GM23248 (cell line): ENCODE measurements around the gene CYB561A3. TPM values are rescaled to one million over a fixed set of nuclear protein-coding genes. Genes with fewer than 3 reads are reported as not detected.

Experiments used
- DNase-seq: peaks from one replicate; pipeline ENCODE4 v3.0.0-alpha.2; 2015
- H2AFZ ChIP-seq: fragments of 200-600 bp; sonication (generic); 2 replicates; pipeline ENCODE4 v1.6.1; 2016; ENCODE audit warnings: antibody characterized with exemption
- H3F3A ChIP-seq: fragments of 200-600 bp; sonication (generic); 2 replicates; pipeline ENCODE4 v1.6.1; 2016; ENCODE audit warnings: mild to moderate bottlenecking, antibody characterized with exemption, mixed run types; ENCODE audit not compliant: insufficient read depth
- H3K27ac ChIP-seq: fragments of 200-600 bp; sonication (generic); 2 replicates; pipeline ENCODE4 v1.5.1; 2016; ENCODE audit warnings: mild to moderate bottlenecking
- H3K27me3 ChIP-seq: fragments of 200-600 bp; sonication (generic); replicated peaks from 2 replicates; pipeline ENCODE4 v1.6.1; 2016; ENCODE audit warnings: mild to moderate bottlenecking; ENCODE audit not compliant: insufficient read depth
- H3K36me3 ChIP-seq: fragments of 200-600 bp; sonication (generic); 2 replicates; pipeline ENCODE4 v1.6.1; 2016; ENCODE audit warnings: low read depth, mild to moderate bottlenecking
- H3K4me1 ChIP-seq: fragments of 200-600 bp; sonication (generic); 2 replicates; pipeline ENCODE4 v1.6.1; 2016; ENCODE audit warnings: mild to moderate bottlenecking; ENCODE audit not compliant: insufficient read depth
- H3K4me2 ChIP-seq: fragments of 200-600 bp; sonication (generic); one replicate; pipeline ENCODE4 v1.6.1; 2016; ENCODE audit warnings: mild to moderate bottlenecking; ENCODE audit not compliant: unreplicated experiment
- H3K4me3 ChIP-seq: fragments of 200-600 bp; sonication (generic); 2 replicates; pipeline ENCODE4 v1.5.1; 2016; ENCODE audit warnings: mild to moderate bottlenecking
- H3K79me2 ChIP-seq: fragments of 200-600 bp; sonication (generic); 2 replicates; pipeline ENCODE4 v1.6.1; 2016; ENCODE audit warnings: mild to moderate bottlenecking; ENCODE audit not compliant: insufficient read depth
- H3K9ac ChIP-seq: fragments of 200-600 bp; sonication (generic); 2 replicates; pipeline ENCODE4 v1.6.1; 2016; ENCODE audit warnings: mild to moderate bottlenecking
- H3K9me2 ChIP-seq: fragments of 200-600 bp; sonication (generic); 2 replicates; pipeline ENCODE4 v1.6.1; 2016; ENCODE audit warnings: mixed run types, mild to moderate bottlenecking, moderate library complexity; ENCODE audit not compliant: insufficient read depth
- H3K9me3 ChIP-seq: fragments of 200-600 bp; sonication (generic); one replicate; pipeline ENCODE4 v1.6.1; 2017; ENCODE audit warnings: low read depth
- H4K20me1 ChIP-seq: fragments of 200-600 bp; sonication (generic); 2 replicates; pipeline ENCODE4 v1.6.0; 2016; ENCODE audit not compliant: insufficient read depth
- EZH2 ChIP-seq: fragments of 200-600 bp; sonication (generic); IDR thresholded peaks from 2 replicates; pipeline ENCODE4 v1.6.1; 2018; ENCODE audit warnings: antibody characterized with exemption, mild to moderate bottlenecking; ENCODE audit not compliant: insufficient read depth, poor library complexity, severe bottlenecking
- EZH2phosphoT487 ChIP-seq: fragments of 200-600 bp; sonication (generic); IDR thresholded peaks from 2 replicates; pipeline ENCODE4 v1.6.1; 2018; ENCODE audit warnings: antibody characterized with exemption, moderate library complexity, mild to moderate bottlenecking, low read depth; ENCODE audit not compliant: insufficient read depth
- WGBS, 2 experiments: methylation state at CpG; one replicate each; pipeline ENCODE4 v1.1.6; 2015 to 2017; ENCODE audit warnings: low lambda C conversion rate in 2 of 2, low coverage in 1 of 2; ENCODE audit errors: missing lambda C conversion rate in 2 of 2; 5-methylcytosine and 5-hydroxymethylcytosine counted together
- in situ Hi-C: fragments of 300-500 bp; cut with MboI; formaldehyde crosslinking; loops from 2 replicates; pipeline ENCODE4 v1.15.0; 2020
- polyA plus RNA-seq: library from polyadenylated mRNA; unstranded; fragments of >200 nt; fragmentation: Nextera tagmentation; extraction: Ambion mirVana; gene quantifications from 2 replicates; pipeline ENCODE4 v1.2.1, GENCODE V29; 2016
- total RNA-seq: library from RNA; depleted of rRNA; stranded (reverse); fragments of >200 nt; shearing (Covaris generic); gene quantifications from 2 replicates; pipeline ENCODE4 v1.2.3, GENCODE V29; 2014

The CYB561A3 gene
- total and polyA plus RNA-seq, 2 experiments from 2014 or later = 42.9 to 49.0 TPM

DNA sequence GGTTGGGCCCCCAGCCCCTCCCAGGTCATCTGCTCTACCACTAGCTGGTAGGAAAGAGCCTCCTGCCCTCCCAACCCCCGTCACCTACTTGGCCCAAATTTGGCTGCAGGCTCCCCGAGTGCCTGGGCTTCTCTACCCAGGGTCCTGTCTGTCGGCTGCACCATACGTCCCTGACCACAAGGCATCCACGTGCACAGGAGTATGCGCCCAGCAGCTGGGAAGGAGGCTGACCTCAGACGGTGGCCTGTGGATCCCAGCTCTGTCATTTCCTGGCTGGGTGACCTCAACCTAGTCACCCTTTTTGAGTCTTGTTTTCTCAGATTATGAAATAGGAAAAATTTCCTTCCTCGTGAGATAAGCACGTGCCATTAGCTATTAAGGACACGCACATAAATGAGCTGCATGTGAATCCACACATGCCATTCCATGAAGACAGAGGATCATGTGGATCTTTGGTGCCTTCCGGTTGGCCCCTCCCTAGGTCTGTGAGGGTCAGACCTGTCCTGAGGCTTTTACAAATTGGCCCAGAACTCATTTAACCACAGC is 13.7 kb downstream of the CYB561A3 start:
- 0 out of 2 replicates have a peak, but pooled peaks cover 6% of the 10 kb centered on the region for H3F3A ChIP-seq
- TF ChIP-seq EZH2phosphoT487 = no peak
- TF ChIP-seq EZH2 = no peak
- no peak overlapping the region for H3K27ac ChIP-seq
- in situ Hi-C loops = no loop called here
- no peaks in the 10 kb centered on the region for H3K9me3 ChIP-seq
- DNase-seq = no peak
- H3K4me1 ChIP-seq = no peaks in the 10 kb centered on the region
- 79% methylated on average over 11 of the region's 11 CpGs for WGBS, 2 experiments
- H3K9me2 ChIP-seq = no peaks in the 10 kb centered on the region
- no peaks in the 10 kb centered on the region for H4K20me1 ChIP-seq
- H3K27me3 ChIP-seq = no peaks in the 10 kb centered on the region
- no peak overlapping the region for H3K4me2 ChIP-seq
- H2AFZ ChIP-seq = no peak overlapping the region
- no peak overlapping the region for H3K4me3 ChIP-seq
- H3K36me3 ChIP-seq = no peaks in the 10 kb centered on the region
- no peak overlapping the region for H3K9ac ChIP-seq
- no peaks in the 10 kb centered on the region for H3K79me2 ChIP-seq

DNA sequence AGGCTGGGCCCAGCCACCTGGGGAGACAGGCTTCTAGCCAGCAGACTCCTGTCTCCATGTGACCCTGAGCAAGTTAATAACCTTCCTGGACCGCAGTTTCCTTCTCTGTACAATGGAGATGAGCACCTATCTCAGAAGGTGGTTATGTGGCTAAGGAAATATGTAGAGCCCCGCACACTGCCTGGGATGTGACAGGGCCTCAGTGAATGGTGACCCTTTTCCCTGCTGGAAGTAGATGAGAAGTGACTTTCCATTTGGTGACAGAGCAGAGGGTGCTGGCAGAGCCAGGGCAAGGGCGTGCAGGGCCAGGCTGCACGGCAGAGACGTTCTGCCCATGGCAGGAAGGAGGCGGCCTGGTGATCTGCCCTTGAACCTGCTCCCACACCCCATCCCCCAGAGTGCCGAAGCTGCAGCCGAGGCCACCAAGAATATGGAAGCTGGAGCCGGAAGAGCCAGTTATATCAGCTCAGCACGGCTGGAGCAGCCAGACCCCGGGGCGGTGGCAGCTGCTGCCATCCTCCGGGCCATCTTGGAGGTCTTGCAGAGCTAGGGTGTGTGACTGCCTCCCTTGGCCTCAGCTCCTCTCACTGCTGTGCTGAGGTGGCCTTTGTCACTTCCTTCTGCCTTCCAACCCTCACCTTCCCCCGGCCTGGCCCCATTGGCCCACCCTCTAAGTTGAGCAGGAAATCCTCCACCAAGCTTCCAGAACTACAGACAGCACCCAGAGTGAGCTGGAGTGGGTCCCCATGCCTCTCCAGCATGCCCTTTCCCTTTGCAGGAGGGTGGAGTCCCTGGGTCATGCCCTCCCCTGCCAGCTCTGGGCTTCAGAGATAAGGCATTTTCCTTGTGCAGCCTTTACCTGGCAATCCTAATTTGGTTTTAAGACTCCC is 15.5 kb downstream of the CYB561A3 start:
- Histone ChIP-seq H3K9me3 (no peaks in the 10 kb centered on the region), H3K9ac (no peak overlapping the region), H3K36me3 (no peaks in the 10 kb centered on the region), H3F3A (0 out of 2 replicates have a peak, but pooled peaks cover 6% of the 10 kb centered on the region), H4K20me1 (no peaks in the 10 kb centered on the region), H3K27me3 (no peaks in the 10 kb centered on the region), H3K4me3 (no peak overlapping the region), H3K27ac (no peak overlapping the region), H2AFZ (no peak overlapping the region), H3K4me1 (no peaks in the 10 kb centered on the region), H3K4me2 (no peak overlapping the region), H3K9me2 (no peaks in the 10 kb centered on the region), H3K79me2 (no peaks in the 10 kb centered on the region)
- TF ChIP-seq EZH2 = no peak
- no peak for TF ChIP-seq EZH2phosphoT487
- 86 to 87% methylated on average over 14 of the region's 14 CpGs for WGBS, 2 experiments
- in situ Hi-C loops = no loop called here
- DNase-seq = no peak

DNA sequence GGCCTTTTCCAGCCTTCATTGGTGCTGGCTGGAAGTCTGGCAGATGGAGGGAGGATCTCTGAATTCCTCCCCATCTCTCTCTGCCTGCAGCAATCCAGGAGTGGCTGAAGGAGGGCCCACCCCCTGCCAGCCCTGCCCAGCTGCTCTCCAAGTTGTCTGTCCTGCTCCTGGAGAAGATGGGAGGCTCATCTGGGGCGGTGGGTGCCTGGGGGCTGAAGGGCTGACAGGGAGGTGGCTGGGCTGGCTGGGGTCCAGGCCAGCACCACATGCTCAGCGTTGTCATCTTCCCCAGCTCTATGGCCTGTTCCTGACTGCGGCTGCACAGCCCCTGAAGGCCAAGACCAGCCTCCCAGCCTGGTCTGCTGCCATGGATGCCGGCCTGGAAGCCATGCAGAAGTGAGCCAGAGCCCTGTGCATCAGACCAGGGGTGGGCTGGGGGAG is 16.5 kb downstream of the CYB561A3 start:
- in situ Hi-C loops = no loop called here
- Histone ChIP-seq H3K79me2 (no peaks in the 10 kb centered on the region), H3K27me3 (no peaks in the 10 kb centered on the region), H4K20me1 (no peaks in the 10 kb centered on the region), H3K4me1 (no peaks in the 10 kb centered on the region), H3K4me3 (no peak overlapping the region), H3K27ac (no peak overlapping the region), H3F3A (0 out of 2 replicates have a peak, but pooled peaks cover 6% of the 10 kb centered on the region), H2AFZ (no peak overlapping the region), H3K9ac (no peak overlapping the region), H3K4me2 (no peak overlapping the region), H3K9me3 (no peaks in the 10 kb centered on the region), H3K36me3 (no peaks in the 10 kb centered on the region), H3K9me2 (no peaks in the 10 kb centered on the region)
- 6 to 22% methylated on average over 2 to 4 of the region's 4 CpGs for WGBS, 2 experiments
- no peak for TF ChIP-seq EZH2
- TF ChIP-seq EZH2phosphoT487 = no peak
- DNase-seq = no peak

DNA sequence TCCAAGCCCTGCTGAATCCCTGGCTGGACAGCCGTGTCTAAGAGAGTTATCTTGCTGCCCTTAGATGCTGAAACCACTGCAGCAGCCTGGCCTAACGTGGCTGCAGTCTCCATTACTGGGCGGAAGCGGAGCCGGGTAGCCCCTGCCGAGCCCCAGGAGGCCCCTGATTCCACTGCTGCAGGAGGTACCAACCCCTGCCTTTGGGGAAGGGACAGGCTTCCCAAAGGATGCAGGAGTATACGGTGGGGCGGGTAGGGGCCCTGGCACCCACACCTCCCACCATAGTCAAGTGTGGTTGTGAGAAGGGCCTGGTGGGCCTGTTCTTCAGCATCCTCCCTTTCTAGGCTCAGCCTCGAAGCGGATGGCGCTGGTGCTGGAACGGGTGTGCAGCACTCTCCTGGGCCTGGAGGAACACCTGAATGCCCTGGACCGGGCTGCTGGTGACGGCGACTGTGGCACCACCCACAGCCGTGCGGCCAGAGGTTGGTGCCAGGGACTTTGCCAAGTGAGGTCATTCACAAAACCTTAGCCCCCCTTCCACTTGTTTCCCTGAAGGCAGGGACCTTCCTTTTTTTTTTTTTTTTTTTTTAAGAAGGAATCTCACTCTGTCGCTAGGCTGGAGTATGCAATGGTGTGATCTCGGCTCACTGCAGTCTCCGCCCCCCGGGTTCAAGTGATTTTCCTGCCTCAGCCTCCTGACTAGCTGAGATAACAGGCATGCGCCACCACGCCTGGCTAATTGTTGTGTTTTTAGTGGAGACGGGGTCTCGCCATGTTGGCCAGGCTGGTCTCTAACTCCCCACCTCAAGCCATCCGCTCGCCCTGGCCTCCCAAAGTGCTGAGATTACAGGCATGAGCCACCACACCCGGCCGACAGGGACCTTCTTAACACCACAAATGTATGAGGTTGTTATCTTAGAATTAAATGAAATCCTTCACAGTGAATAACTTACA is 17.6 kb downstream of the CYB561A3 start:
- TF ChIP-seq EZH2phosphoT487 (no peak), EZH2 (no peak)
- no peak overlapping the region for H3K4me3 ChIP-seq
- no peaks in the 10 kb centered on the region for H4K20me1 ChIP-seq
- no peaks in the 10 kb centered on the region for H3K79me2 ChIP-seq
- 0 out of 2 replicates have a peak, but pooled peaks cover 6% of the 10 kb centered on the region for H3F3A ChIP-seq
- no peak overlapping the region for H2AFZ ChIP-seq
- no peak overlapping the region for H3K9ac ChIP-seq
- H3K27ac ChIP-seq = no peak overlapping the region
- H3K36me3 ChIP-seq = no peaks in the 10 kb centered on the region
- H3K9me3 ChIP-seq = no peaks in the 10 kb centered on the region
- H3K27me3 ChIP-seq = no peaks in the 10 kb centered on the region
- no peaks in the 10 kb centered on the region for H3K9me2 ChIP-seq
- 89 to 91% methylated on average over 29 of the region's 29 CpGs for WGBS, 2 experiments
- H3K4me1 ChIP-seq = no peaks in the 10 kb centered on the region
- no peak overlapping the region for H3K4me2 ChIP-seq
- in situ Hi-C loops = no loop called here
- no peak for DNase-seq
